IMR-90 (cell line): ENCODE data around the gene PRR20E. TPM values are rescaled to one million over a fixed set of nuclear protein-coding genes. Genes with fewer than 3 reads are reported as not detected.

ENCODE experiments used
- ATAC-seq: fragments of 200-7000 bp; cut with Tn5 transposase; 2 replicates; pipeline ENCODE4 v1.9.1; 2020; ENCODE audit warnings: low read depth, mild to moderate bottlenecking, moderate library complexity
- BruUV-seq: library from RNA; stranded (reverse); fragments of 400-500 nt; replicated peaks from 2 replicates; lab custom pipeline; 2021; lab: Mats Ljungman, UMichigan
- CTCF ChIA-PET: fragments of 300-600 bp; formaldehyde crosslinking; extraction: SDS; loops from one replicate; lab custom pipeline; 2021; ENCODE audit warnings: antibody characterized with exemption; lab: Yijun Ruan, JAX
- POLR2A ChIA-PET: fragments of 300-600 bp; sonication (Branson Sonifier 250); formaldehyde crosslinking; loops from one replicate; lab custom pipeline; 2022; ENCODE audit warnings: antibody characterized with exemption; ENCODE audit not compliant: unreplicated experiment; lab: Charles Lee
- DNase-seq: peaks from one replicate; pipeline ENCODE4 v3.0.0; 2013
- H2AFZ ChIP-seq: replicated peaks from 2 replicates; pipeline ENCODE3; 2013; ENCODE audit warnings: low read length, mild to moderate bottlenecking; ENCODE audit not compliant: poor library complexity
- H2AK5ac ChIP-seq: 2 replicates; pipeline ENCODE4 v1.6.1; 2013; ENCODE audit warnings: low read depth, low read length, inconsistent platforms
- H2AK9ac ChIP-seq: replicated peaks from 2 replicates; pipeline ENCODE3; 2013; ENCODE audit warnings: mild to moderate bottlenecking, low read depth, low read length, moderate library complexity; ENCODE audit not compliant: poor library complexity
- H2BK120ac ChIP-seq: 2 replicates; pipeline ENCODE4 v1.6.1; 2013; ENCODE audit warnings: low read depth, low read length, inconsistent platforms
- H2BK15ac ChIP-seq: 3 replicates; pipeline ENCODE4 v1.6.1; 2013; ENCODE audit warnings: low read depth, low read length, inconsistent platforms
- H2BK20ac ChIP-seq: 2 replicates; pipeline ENCODE4 v1.6.1; 2013; ENCODE audit warnings: low read depth, mild to moderate bottlenecking, inconsistent platforms, low read length, moderate library complexity
- H2BK5ac ChIP-seq: 2 replicates; pipeline ENCODE4 v1.6.1; 2013; ENCODE audit warnings: mild to moderate bottlenecking, low read depth, low read length, inconsistent platforms; ENCODE audit not compliant: poor library complexity, severe bottlenecking
- H3K14ac ChIP-seq: replicated peaks from 2 replicates; pipeline ENCODE4 v1.6.1; 2013; ENCODE audit warnings: low read depth, low read length, inconsistent platforms
- H3K18ac ChIP-seq: 2 replicates; pipeline ENCODE4 v1.6.1; 2013; ENCODE audit warnings: low read depth, low read length, control low read depth
- H3K23ac ChIP-seq: 2 replicates; pipeline ENCODE4 v1.6.1; 2013; ENCODE audit warnings: low read depth, low read length, inconsistent platforms
- H3K27ac ChIP-seq: 2 replicates; pipeline ENCODE4 v1.5.1; 2013; ENCODE audit warnings: mild to moderate bottlenecking, control low read depth, low read length; ENCODE audit not compliant: insufficient read depth
- H3K27me3 ChIP-seq: 2 replicates; pipeline ENCODE4 v1.6.1; 2013; ENCODE audit warnings: low read length; ENCODE audit not compliant: control insufficient read depth, insufficient read depth
- H3K36me3 ChIP-seq: 2 replicates; pipeline ENCODE4 v1.6.1; 2013; ENCODE audit warnings: low read length, mixed read lengths; ENCODE audit not compliant: control insufficient read depth, insufficient read depth
- H3K4ac ChIP-seq: 2 replicates; pipeline ENCODE4 v1.6.1; 2013; ENCODE audit warnings: low read depth, low read length, inconsistent platforms
- H3K4me1 ChIP-seq: 2 replicates; pipeline ENCODE4 v1.6.1; 2013; ENCODE audit warnings: low read length, mixed read lengths; ENCODE audit not compliant: control insufficient read depth, insufficient read depth
- H3K4me2 ChIP-seq: 2 replicates; pipeline ENCODE4 v1.6.1; 2013; ENCODE audit warnings: low read depth, mild to moderate bottlenecking, control low read depth, low read length, moderate library complexity
- H3K4me3 ChIP-seq: 2 replicates; pipeline ENCODE4 v1.5.1; 2013; ENCODE audit warnings: low read depth, mild to moderate bottlenecking, control low read depth, low read length, moderate library complexity; ENCODE audit not compliant: insufficient read depth
- H3K56ac ChIP-seq: 2 replicates; pipeline ENCODE4 v1.6.1; 2013; ENCODE audit warnings: low read length, inconsistent platforms; ENCODE audit not compliant: insufficient read depth; ENCODE audit errors: extremely low read depth
- H3K79me1 ChIP-seq, 2 experiments: 2 replicates each; pipeline ENCODE4 v1.6.1; 2013; ENCODE audit warnings: low read length in 2 of 2, inconsistent platforms in 1 of 2, low read depth in 1 of 2
- H3K9ac ChIP-seq: 2 replicates; pipeline ENCODE4 v1.6.1; 2013; ENCODE audit warnings: low read depth, low read length, control low read depth
- H3K9me1 ChIP-seq: 2 replicates; pipeline ENCODE4 v1.6.1; 2013; ENCODE audit warnings: low read length, inconsistent platforms; ENCODE audit not compliant: insufficient read depth
- H3K9me3 ChIP-seq: 2 replicates; pipeline ENCODE4 v1.6.1; 2013; ENCODE audit warnings: low read length; ENCODE audit not compliant: control insufficient read depth, insufficient read depth
- H4K20me1 ChIP-seq: 2 replicates; pipeline ENCODE4 v1.6.1; 2013; ENCODE audit warnings: low read length, inconsistent platforms; ENCODE audit not compliant: insufficient read depth
- H4K5ac ChIP-seq: 2 replicates; pipeline ENCODE4 v1.6.1; 2013; ENCODE audit warnings: mild to moderate bottlenecking, low read depth, low read length, control low read depth
- H4K8ac ChIP-seq, 2 experiments: 2 replicates each; pipeline ENCODE4 v1.6.1; 2013; ENCODE audit warnings: low read depth in 2 of 2, low read length in 2 of 2, control low read depth in 1 of 2, inconsistent platforms in 1 of 2
- H4K91ac ChIP-seq: 2 replicates; pipeline ENCODE4 v1.6.1; 2013; ENCODE audit warnings: low read depth, low read length, inconsistent platforms; ENCODE audit not compliant: insufficient read depth
- BHLHE40 ChIP-seq: fragments of 150-350 bp; IDR thresholded peaks from 2 replicates; pipeline ENCODE4 v1.6.1; 2016; ENCODE audit warnings: mild to moderate bottlenecking, low read depth, low read length
- MAZ ChIP-seq: IDR thresholded peaks from 2 replicates; pipeline ENCODE4 v1.6.1; 2012; ENCODE audit warnings: low read depth, mild to moderate bottlenecking, low read length, improper control_type of control experiment, moderate library complexity, borderline replicate concordance
- RCOR1 ChIP-seq: IDR thresholded peaks from 2 replicates; pipeline ENCODE4 v1.6.1; 2012; ENCODE audit warnings: mild to moderate bottlenecking, low read length, improper control_type of control experiment; ENCODE audit not compliant: insufficient replicate concordance
- RFX5 ChIP-seq: IDR thresholded peaks from 2 replicates; pipeline ENCODE4 v1.8.0; 2012; ENCODE audit warnings: low read depth, mild to moderate bottlenecking, low read length, moderate library complexity
- SMC3 ChIP-seq: fragments of 150-350 bp; IDR thresholded peaks from 2 replicates; pipeline ENCODE4 v1.6.1; 2016; ENCODE audit warnings: low read depth, mild to moderate bottlenecking, antibody characterized with exemption, low read length, moderate library complexity
- USF2 ChIP-seq: fragments of 150-350 bp; IDR thresholded peaks from 2 replicates; pipeline ENCODE4 v1.6.1; 2017; ENCODE audit warnings: mild to moderate bottlenecking, antibody characterized with exemption, low read length, low read depth
- WGBS, 2 experiments: methylation state at CpG; one replicate each; pipeline versions ENCODE4 v1.1.5 to v1.1.7; 2013; ENCODE audit warnings: missing lambda C conversion rate in 2 of 2; ENCODE audit not compliant: insufficient read length in 1 of 2; ENCODE audit errors: extremely low coverage in 2 of 2; 5-methylcytosine and 5-hydroxymethylcytosine counted together
- dilution Hi-C: fragments of 300-500 bp; cut with HindIII; formaldehyde crosslinking; loops from one replicate; pipeline ENCODE4 v1.14.3; 2018; ENCODE audit warnings: low sequenced_read_pairs; ENCODE audit not compliant: unreplicated experiment
- in situ Hi-C: fragments of 300-500 bp; cut with MboI; formaldehyde crosslinking; loops from 3 replicates; pipeline ENCODE4 v1.14.3; 2019; ENCODE audit warnings: low sequenced_read_pairs, inconsistent platforms, mixed read lengths
- intact Hi-C: fragments of 100-400 bp; cut with micrococcal nuclease; formaldehyde crosslinking; loops from 2 replicates; pipeline ENCODE4 v1.10.0; 2022
- polyA plus RNA-seq, 3 experiments: library from polyadenylated mRNA; depleted of rRNA; stranded (reverse); fragments of >200 nt; gene quantifications; 2 replicates each; pipeline ENCODE4 v1.2.3, GENCODE V29; 2012; ENCODE audit warnings: low replicate concordance in 1 of 3
- total RNA-seq: library from RNA; depleted of rRNA; stranded (reverse); fragments of >200 nt; gene quantifications from 2 replicates; pipeline ENCODE4 v1.2.3, GENCODE V29; 2012

The PRR20E gene
- total and polyA plus RNA-seq, 2 of the 4 experiments (the other 2 are of a cell fraction): not detected

GRCh38 chr13:57137585-57137984 lies 29.4 kb upstream of the PRR20E start:
- H3K4ac ChIP-seq: no peak overlapping the region
- no peak overlapping the region for H3K23ac ChIP-seq
- intact Hi-C loops (no loop called here), in situ Hi-C loops (no loop called here), dilution Hi-C loops (no loop called here)
- TF ChIP-seq RFX5 (no peak), USF2 (no peak), BHLHE40 (no peak), MAZ (no peak), SMC3 (no peak), RCOR1 (no peak)
- H2AK5ac ChIP-seq: no peak overlapping the region
- no TSS peak for BruUV-seq
- H4K20me1 ChIP-seq: no peaks in the 10 kb centered on the region
- ATAC-seq (no peak), DNase-seq (no peak)
- no peak overlapping the region for H3K4me2 ChIP-seq
- no peak overlapping the region for H2BK120ac ChIP-seq
- no peak overlapping the region for H2BK20ac ChIP-seq
- 0 out of 2 replicates have a peak, but pooled peaks cover 2% of the 10 kb centered on the region for H3K9me3 ChIP-seq
- no peaks in the 10 kb centered on the region for H3K4me1 ChIP-seq
- H3K14ac ChIP-seq: no peak overlapping the region
- H2AFZ ChIP-seq: no peak overlapping the region
- no peak overlapping the region for H3K18ac ChIP-seq
- no peak overlapping the region for H4K91ac ChIP-seq
- H4K5ac ChIP-seq: no peak overlapping the region
- H3K9ac ChIP-seq: no peak overlapping the region
- H3K79me1 ChIP-seq: no peaks in the 10 kb centered on the region
- POLR2A ChIA-PET: no interaction called here
- H2BK15ac ChIP-seq: no peak overlapping the region
- H3K36me3 ChIP-seq: no peaks in the 10 kb centered on the region
- CTCF ChIA-PET: no interaction called here
- no CpG with 5 or more reads among the region's 4 CpGs for WGBS, 2 experiments
- H3K27me3 ChIP-seq: no peaks in the 10 kb centered on the region
- no peaks in the 10 kb centered on the region for H3K9me1 ChIP-seq
- H2BK5ac ChIP-seq: no peak overlapping the region
- no peak overlapping the region for H3K27ac ChIP-seq
- no peak overlapping the region for H3K4me3 ChIP-seq
- H3K56ac ChIP-seq: no peak overlapping the region
- H2AK9ac ChIP-seq: no peak overlapping the region
- no peak overlapping the region for H4K8ac ChIP-seq
